Left hindlimb (tissue), 1 donor: ENCODE measurements around the gene PNRC2.
"Not testable (repeated sequence)": the region's sequence is repeated elsewhere in the genome, so short reads cannot be mapped to it uniquely, and the experiment has no call there.

Experiments
- DNase-seq: peaks from one replicate; pipeline ENCODE4 v3.0.0-alpha.2; 2018

PNRC2 gene

GRCh38 chr1:23996700-23997229 lies 37.1 kb downstream of the PNRC2 start:
- DNase-seq: no peak

- DNase-seq: no peak
These were observed 38.2 kb downstream of the PNRC2 start for GRCh38 chr1:23997812-23998211.

GRCh38 chr1:23999156-23999671 lies 39.6 kb downstream of the PNRC2 start:
- DNase-seq: no peak

- no peak for DNase-seq
These were observed 43.1 kb downstream of the PNRC2 start for GRCh38 chr1:24002695-24003094.

GRCh38 chr1:24003331-24003972 lies 43.8 kb downstream of the PNRC2 start:
- no peak for DNase-seq

GRCh38 chr1:24004132-24004531 lies 44.5 kb downstream of the PNRC2 start:
- no peak for DNase-seq

- DNase-seq: no peak
These were observed 45.5 kb downstream of the PNRC2 start for GRCh38 chr1:24005163-24005562.

GRCh38 chr1:24007079-24007478 lies 47.5 kb downstream of the PNRC2 start:
- DNase-seq: no peak

GRCh38 chr1:24008574-24009184 lies 49.1 kb downstream of the PNRC2 start:
- DNase-seq: not testable (repeated sequence)

- no peak for DNase-seq
These were observed 49.8 kb downstream of the PNRC2 start for GRCh38 chr1:24009406-24009805.

GRCh38 chr1:24010650-24011049 lies 51.0 kb downstream of the PNRC2 start:
- no peak for DNase-seq

GRCh38 chr1:24012878-24013277 lies 53.2 kb downstream of the PNRC2 start:
- not testable (repeated sequence) for DNase-seq
